ENCODE data around the gene ASPHD1. TPM values are rescaled to one million over a fixed set of nuclear protein-coding genes. Genes with fewer than 3 reads are reported as not detected.

ASPHD1 gene
- total RNA-seq, 4 donors from 2014 or later = not detected

GRCh38 chr16:29896841-29897240 is 3.4 kb upstream of the ASPHD1 start:
- no peak for TF ChIP-seq POLR2A (IDR thresholded peaks at IDR 0.05)
- no peak for TF ChIP-seq CTCF (IDR thresholded peaks at IDR 0.05)
- 47 to 65% methylated on average over 8 to 11 of the region's 15 CpGs for WGBS, 2 donors
- intact Hi-C loops (cut with DNase I; ENCODE audit: low total_unique reads) = no loop called here
- no peak overlapping the region for H3K4me3 ChIP-seq (ENCODE audit: low read depth, poor library complexity, severe bottlenecking)
- DNase-seq (ENCODE audit: low spot score in 2 of 2) = no peak

GRCh38 chr16:29897333-29897732 is 3.0 kb upstream of the ASPHD1 start:
- no peak overlapping the region for H3K4me3 ChIP-seq (ENCODE audit: low read depth, poor library complexity, severe bottlenecking)
- intact Hi-C loops (cut with DNase I; ENCODE audit: low total_unique reads) = no loop called here
- 45 to 57% methylated on average over 4 of the region's 4 CpGs for WGBS, 2 donors
- TF ChIP-seq POLR2A (IDR thresholded peaks at IDR 0.05) = no peak
- no peak for TF ChIP-seq CTCF (IDR thresholded peaks at IDR 0.05)
- DNase-seq (ENCODE audit: low spot score in 2 of 2) = no peak

GRCh38 chr16:29898135-29898803 is 2.0 kb upstream of the ASPHD1 start:
- DNase-seq (ENCODE audit: low spot score in 2 of 2) = no peak
- 16 to 17% methylated on average over 9 of the region's 9 CpGs for WGBS, 2 donors
- TF ChIP-seq POLR2A (IDR thresholded peaks at IDR 0.05) (no peak), CTCF (IDR thresholded peaks at IDR 0.05) (no peak)
- intact Hi-C loops (cut with DNase I; ENCODE audit: low total_unique reads) = no loop called here
- H3K4me3 ChIP-seq (ENCODE audit: low read depth, poor library complexity, severe bottlenecking) = no peak overlapping the region

- H3K4me3 ChIP-seq (ENCODE audit: low read depth, poor library complexity, severe bottlenecking) = no peak overlapping the region
- WGBS, 2 donors = 2 to 3% methylated on average over 24 to 25 of the region's 25 CpGs
- intact Hi-C loops (cut with DNase I; ENCODE audit: low total_unique reads) = no loop called here
- no peak for DNase-seq (ENCODE audit: low spot score in 2 of 2)
- no peak for TF ChIP-seq CTCF (IDR thresholded peaks at IDR 0.05)
- TF ChIP-seq POLR2A (IDR thresholded peaks at IDR 0.05) = no peak
Observed at GRCh38 chr16:29898804-29899515, 1.3 kb upstream of the ASPHD1 start.

GRCh38 chr16:29899516-29900101 is 679 bp upstream of the ASPHD1 start, which contains the start of gene SEZ6L2:
SEZ6L2 (minus strand) TSS chr16:29899550; CDS start chr16:29899019, 531 bp downstream.
- no peak for TF ChIP-seq POLR2A (IDR thresholded peaks at IDR 0.05)
- TF ChIP-seq CTCF (IDR thresholded peaks at IDR 0.05) = no peak
- no peak for DNase-seq (ENCODE audit: low spot score in 2 of 2)
- intact Hi-C loops (cut with DNase I; ENCODE audit: low total_unique reads) = no loop called here

More at GRCh38 chr16:29899516-29900101, 679 bp upstream of the ASPHD1 start, which contains the start of gene SEZ6L2:
- 0 to 1% methylated on average over 20 to 28 of the region's 29 CpGs for WGBS, 2 donors
- peak within 1 kb of the TSS; percentile 23 for H3K4me3 ChIP-seq (ENCODE audit: low read depth, poor library complexity, severe bottlenecking)

Measured in lower leg skin (tissue), 4 donors.